Activated B cell treated with CpG ODN at 0.5 μM for 24 hours (primary cell): ENCODE data around the gene RIN3. TPM values are rescaled to one million over a fixed set of nuclear protein-coding genes. Genes with fewer than 3 reads are reported as not detected.

Source experiments
- ATAC-seq: fragments of 200-7000 bp; cut with Tn5 transposase; one replicate; pipeline ENCODE4 v1.10.0; 2021; ENCODE audit warnings: low read depth, mild to moderate bottlenecking, moderate library complexity
- CTCF ChIA-PET: fragments of 350-600 bp; sonication (Branson Sonifier 250); formaldehyde crosslinking; loops from one replicate; lab custom pipeline; 2021; ENCODE audit warnings: antibody characterized with exemption; lab: Charles Lee
- POLR2A ChIA-PET: fragments of 350-600 bp; sonication (Branson Sonifier 250); formaldehyde crosslinking; loops from one replicate; lab custom pipeline; 2021; ENCODE audit warnings: antibody characterized with exemption; lab: Charles Lee
- DNase-seq: peaks from one replicate; pipeline ENCODE4 v3.0.0; 2022
- H3K27ac Mint-ChIP-seq: one replicate; pipeline ENCODE4 v1.8.0; 2020; ENCODE audit warnings: mixed read lengths
- H3K27me3 Mint-ChIP-seq: one replicate; pipeline ENCODE4 v1.8.0; 2021; ENCODE audit warnings: mixed read lengths
- H3K36me3 Mint-ChIP-seq: one replicate; pipeline ENCODE4 v1.8.0; 2021; ENCODE audit warnings: low read depth, mixed read lengths
- H3K4me1 Mint-ChIP-seq: one replicate; pipeline ENCODE4 v1.8.0; 2021; ENCODE audit warnings: mixed read lengths
- H3K4me3 Mint-ChIP-seq: one replicate; pipeline ENCODE4 v1.8.0; 2020; ENCODE audit warnings: mild to moderate bottlenecking, mixed read lengths
- H3K9me3 Mint-ChIP-seq: one replicate; pipeline ENCODE4 v1.8.0; 2020; ENCODE audit warnings: mixed read lengths
- CTCF ChIP-seq: fragments of 200-600 bp; IDR thresholded peaks from one replicate; pipeline ENCODE4 v1.8.0; 2022; ENCODE audit warnings: antibody characterized with exemption, mild to moderate bottlenecking
- intact Hi-C: fragments of 100-400 bp; cut with micrococcal nuclease; formaldehyde crosslinking; loops from one replicate; pipeline ENCODE4 v1.15.1; 2024
- total RNA-seq: library from RNA; stranded (reverse); gene quantifications from 2 replicates; pipeline ENCODE4 v1.2.3, GENCODE V29; 2022

Gene RIN3
- total RNA-seq, 1 donor from 2014 or later: 62.6 TPM

DNA sequence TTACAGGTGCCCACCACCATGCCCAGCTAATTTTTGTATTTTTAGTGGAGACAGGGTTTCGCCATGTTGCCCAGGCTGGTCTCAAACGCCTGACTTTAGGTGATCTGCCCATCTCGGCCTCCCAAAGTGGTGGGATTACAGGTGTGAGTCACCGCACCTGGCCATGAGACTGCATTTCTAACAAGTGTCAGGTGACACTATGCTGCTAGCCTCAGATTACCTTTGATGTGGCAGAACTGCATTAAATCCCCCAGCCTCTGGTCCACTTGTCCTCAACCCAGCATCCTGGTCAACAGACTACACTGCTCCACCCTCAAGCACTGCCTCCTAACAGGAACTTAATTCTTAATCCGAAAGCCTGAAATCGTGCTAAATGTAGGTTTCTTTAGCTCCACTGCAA, 221.8 kb downstream of the RIN3 start:
- H3K4me1 Mint-ChIP-seq: peaks cover 20% of the 10 kb centered on the region
- H3K36me3 Mint-ChIP-seq: peaks cover 30% of the 10 kb centered on the region
- ChIA-PET POLR2A (interaction anchor here (0.7 kb wide), 1 partner anchor 13 kb away, joined by 4 read pairs; the partner anchor contains the start of gene LGMN), CTCF (no interaction called here)
- H3K4me3 Mint-ChIP-seq: no peak overlapping the region
- no peak for DNase-seq
- H3K9me3 Mint-ChIP-seq: peaks cover 1% of the 10 kb centered on the region
- H3K27me3 Mint-ChIP-seq: no peaks in the 10 kb centered on the region
- intact Hi-C loops: no loop called here
- ATAC-seq: no peak
- no peak for TF ChIP-seq CTCF
- H3K27ac Mint-ChIP-seq: no peak overlapping the region

DNA sequence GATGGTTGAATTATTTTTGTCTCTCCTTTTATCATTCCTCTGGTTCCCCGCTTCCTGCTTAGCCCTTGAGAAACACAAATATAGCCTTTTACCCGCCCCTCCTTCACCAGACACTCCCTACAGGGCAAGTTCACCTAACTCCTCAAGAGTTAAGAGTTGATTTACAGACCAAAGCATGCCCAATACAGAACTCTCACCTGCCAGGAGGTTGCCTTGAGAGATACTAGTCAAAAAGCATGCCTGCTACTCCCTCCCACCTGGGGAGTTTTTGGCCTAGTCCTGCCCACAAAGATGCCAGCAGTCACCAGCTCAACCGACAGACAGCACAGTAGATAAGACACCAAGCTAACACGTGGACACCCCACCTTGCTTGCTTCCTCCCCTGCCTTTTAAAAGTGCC, 223.6 kb downstream of the RIN3 start:
- intact Hi-C loops: no loop called here
- peaks cover 20% of the 10 kb centered on the region for H3K4me1 Mint-ChIP-seq
- peaks cover 18% of the 10 kb centered on the region for H3K36me3 Mint-ChIP-seq
- H3K27ac Mint-ChIP-seq: peak overlapping the region; percentile 46
- ATAC-seq: no peak
- DNase-seq: no peak
- no peaks in the 10 kb centered on the region for H3K9me3 Mint-ChIP-seq
- TF ChIP-seq CTCF: no peak
- POLR2A ChIA-PET: interaction anchor here (1.4 kb wide), 1 partner anchor 11 kb away, joined by 5 read pairs; the partner anchor contains the start of gene LGMN
- H3K27me3 Mint-ChIP-seq: no peaks in the 10 kb centered on the region
- CTCF ChIA-PET: no interaction called here
- no peak overlapping the region for H3K4me3 Mint-ChIP-seq

GRCh38 chr14:92737619-92738188, 224.1 kb downstream of the RIN3 start:
- no peak for ATAC-seq
- ChIA-PET CTCF (no interaction called here), POLR2A (interaction anchor here (1.4 kb wide), 1 partner anchor 11 kb away, joined by 5 read pairs; the partner anchor contains the start of gene LGMN)
- Mint-ChIP-seq H3K4me1 (peaks cover 20% of the 10 kb centered on the region), H3K9me3 (no peaks in the 10 kb centered on the region), H3K27me3 (no peaks in the 10 kb centered on the region), H3K4me3 (no peak overlapping the region), H3K36me3 (peaks cover 13% of the 10 kb centered on the region), H3K27ac (peak overlapping the region; percentile 46)
- intact Hi-C loops: no loop called here
- TF ChIP-seq CTCF: no peak
- no peak for DNase-seq

Other genes with a start within 250 kb of the RIN3 start
- gene SLC24A4, start 190.6 kb upstream of the RIN3 start, total RNA-seq: 0.05 and 0.09 TPM in 2 replicates
- gene LGMN, start 234.8 kb downstream of the RIN3 start, total RNA-seq: 10.3 and 11.8 TPM in 2 replicates